K562 (cell line): ENCODE measurements around the gene NDUFA3. TPM values are rescaled to one million over a fixed set of nuclear protein-coding genes. Genes with fewer than 3 reads are reported as not detected.

Experiments used
- CC2D1A ChIP-seq: fragments of 450-650 bp; IDR thresholded peaks from 2 replicates; pipeline ENCODE4 v1.6.1; 2017; ENCODE audit warnings: mild to moderate bottlenecking
- ELK3 ChIP-seq: fragments of 450-650 bp; formaldehyde crosslinking; IDR thresholded peaks from 2 replicates; pipeline ENCODE4 v1.4.0; 2020; ENCODE audit warnings: mild to moderate bottlenecking
- L3MBTL2 ChIP-seq: fragments of 450-650 bp; IDR thresholded peaks from 2 replicates; pipeline ENCODE4 v1.6.1; 2016; ENCODE audit warnings: mild to moderate bottlenecking, moderate library complexity
- MNT ChIP-seq, 2 experiments: fragments of 450-650 bp; conservative IDR thresholded peaks; 2 replicates each; pipeline ENCODE4 v1.6.1; 2017; ENCODE audit warnings: mild to moderate bottlenecking in 2 of 2, moderate library complexity in 2 of 2
- PML ChIP-seq: IDR thresholded peaks from 2 replicates; pipeline ENCODE4 v1.6.1; 2012; ENCODE audit warnings: low read length, inconsistent platforms
- POLR2G ChIP-seq: fragments of 200-400 bp; formaldehyde crosslinking; IDR thresholded peaks from 2 replicates; pipeline ENCODE4 v1.6.1; 2017; ENCODE audit warnings: low read depth, mild to moderate bottlenecking, antibody characterized with exemption, low read length, moderate library complexity
- RBFOX2 ChIP-seq: fragments of 200-400 bp; formaldehyde crosslinking; IDR thresholded peaks from 2 replicates; pipeline ENCODE4 v1.6.1; 2017; ENCODE audit warnings: low read depth, mild to moderate bottlenecking, low read length, moderate library complexity
- SIRT6 ChIP-seq: IDR thresholded peaks from one replicate; pipeline ENCODE4 v1.6.1; 2012; ENCODE audit warnings: low read depth, mild to moderate bottlenecking, control low read depth, inconsistent platforms, low read length, moderate library complexity
- STAT5A ChIP-seq: IDR thresholded peaks from 2 replicates; pipeline ENCODE4 v1.6.1; 2012; ENCODE audit warnings: low read length, inconsistent platforms, borderline replicate concordance
- polyA plus RNA-seq, 8 experiments: library from polyadenylated mRNA; depleted of rRNA in 4 of 8; stranded (reverse) in 5 of 8; unstranded in 3 of 8; fragments of >200 nt; fragmentation: Nextera tagmentation in 2 of 8; fragmentation: Illumina TruSeq in 1 of 8; extraction: Ambion mirVana in 2 of 8; extraction: Trizol in 1 of 8; gene quantifications; 2 replicates each; pipeline versions ENCODE4 v1.2.1 to v1.2.3, GENCODE V29; 2011 to 2014; ENCODE audit warnings: inconsistent platforms in 1 of 8, missing spikeins in 1 of 8
- total RNA-seq, 7 experiments: library from RNA; depleted of rRNA in 6 of 7; stranded (reverse); fragments of >200 nt in 6 of 7; fragmentation: Illumina TruSeq in 2 of 7; extraction: Trizol in 2 of 7; gene quantifications; 2 replicates each; pipeline versions ENCODE4 v1.2.1 to v1.2.3, GENCODE V29; 2011 to 2021; ENCODE audit warnings: low replicate concordance in 1 of 7
- TF ChIP-seq, protein P1 (sequence below): sonication (generic); formaldehyde crosslinking; IDR thresholded peaks from 2 replicates; pipeline ENCODE4 v1.8.0; 2022; ENCODE audit warnings: missing genetic modification reagents, mild to moderate bottlenecking, moderate library complexity, borderline replicate concordance
- TF ChIP-seq, protein P2 (sequence below): fragments of 250-450 bp; sonication (Bioruptor Pico); IDR thresholded peaks from 2 replicates; pipeline ENCODE4 v1.4.0; 2020

Gene NDUFA3
- total and polyA plus RNA-seq, 9 of the 15 experiments (the other 6 are each of a cell fraction or from before 2014, with no cell fraction given): 39.2 to 279 (median 138) TPM

GRCh38 chr19:54145541-54146158, 43.0 kb downstream of the NDUFA3 start (continued):
- no peak for TF ChIP-seq PML
- no peak for TF ChIP-seq MNT (conservative IDR thresholded peaks at IDR 0.05)
- no peak for TF ChIP-seq SIRT6
- peak; percentile 20; the same call in 1 of the 2 replicates for TF ChIP-seq RBFOX2
- no peak for TF ChIP-seq CC2D1A
- no peak for TF ChIP-seq STAT5A
- TF ChIP-seq, protein P1, sequence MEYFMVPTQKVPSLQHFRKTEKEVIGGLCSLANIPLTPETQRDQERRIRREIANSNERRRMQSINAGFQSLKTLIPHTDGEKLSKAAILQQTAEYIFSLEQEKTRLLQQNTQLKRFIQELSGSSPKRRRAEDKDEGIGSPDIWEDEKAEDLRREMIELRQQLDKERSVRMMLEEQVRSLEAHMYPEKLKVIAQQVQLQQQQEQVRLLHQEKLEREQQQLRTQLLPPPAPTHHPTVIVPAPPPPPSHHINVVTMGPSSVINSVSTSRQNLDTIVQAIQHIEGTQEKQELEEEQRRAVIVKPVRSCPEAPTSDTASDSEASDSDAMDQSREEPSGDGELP: no peak
- TF ChIP-seq POLR2G: 0 out of 2 replicates have a peak, but pooled peaks have one; percentile 8
- no peak for TF ChIP-seq ELK3 (CRISPR knock-in tag)
- TF ChIP-seq L3MBTL2: no peak
- TF ChIP-seq, protein P2, sequence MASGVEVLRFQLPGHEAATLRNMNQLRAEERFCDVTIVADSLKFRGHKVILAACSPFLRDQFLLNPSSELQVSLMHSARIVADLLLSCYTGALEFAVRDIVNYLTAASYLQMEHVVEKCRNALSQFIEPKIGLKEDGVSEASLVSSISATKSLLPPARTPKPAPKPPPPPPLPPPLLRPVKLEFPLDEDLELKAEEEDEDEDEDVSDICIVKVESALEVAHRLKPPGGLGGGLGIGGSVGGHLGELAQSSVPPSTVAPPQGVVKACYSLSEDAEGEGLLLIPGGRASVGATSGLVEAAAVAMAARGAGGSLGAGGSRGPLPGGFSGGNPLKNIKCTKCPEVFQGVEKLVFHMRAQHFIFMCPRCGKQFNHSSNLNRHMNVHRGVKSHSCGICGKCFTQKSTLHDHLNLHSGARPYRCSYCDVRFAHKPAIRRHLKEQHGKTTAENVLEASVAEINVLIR (CRISPR knock-in tag): no peak
- TF ChIP-seq, all 486 proteins: peak for 2
